HEK293 (cell line): Measurements from ENCODE around the gene CPEB4.

ENCODE experiments used
- AEBP2 ChIP-seq: fragments of 450-650 bp; formaldehyde crosslinking; IDR thresholded peaks from 2 replicates; pipeline ENCODE4 v1.5.1; 2016; ENCODE audit warnings: missing biosample characterization, missing genetic modification characterization, borderline replicate concordance
- GLI2 ChIP-seq: fragments of 450-650 bp; formaldehyde crosslinking; IDR thresholded peaks from 2 replicates; pipeline ENCODE4; 2017; ENCODE audit warnings: missing biosample characterization, missing genetic modification characterization, low read depth, borderline replicate concordance
- IKZF3 ChIP-seq: fragments of 450-650 bp; IDR thresholded peaks from 2 replicates; pipeline ENCODE4 v1.5.0; 2018; ENCODE audit warnings: missing biosample characterization, mild to moderate bottlenecking, missing genetic modification characterization, moderate library complexity
- KLF10 ChIP-seq: fragments of 450-650 bp; IDR thresholded peaks from 2 replicates; pipeline ENCODE4 v1.5.1; 2018; ENCODE audit warnings: missing biosample characterization, mild to moderate bottlenecking, missing genetic modification characterization
- SCRT1 ChIP-seq: fragments of 450-650 bp; formaldehyde crosslinking; IDR thresholded peaks from 2 replicates; pipeline ENCODE4 v1.5.1; 2016; ENCODE audit warnings: missing biosample characterization, missing genetic modification characterization, borderline replicate concordance
- SP2 ChIP-seq: fragments of 450-650 bp; formaldehyde crosslinking; IDR thresholded peaks from 2 replicates; pipeline ENCODE4 v1.5.1; 2016; ENCODE audit warnings: missing biosample characterization, missing genetic modification characterization
- ZBTB17 ChIP-seq: fragments of 450-650 bp; formaldehyde crosslinking; IDR thresholded peaks from 2 replicates; pipeline ENCODE4 v1.5.1; 2016; ENCODE audit warnings: missing biosample characterization, missing genetic modification characterization
- ZBTB8A ChIP-seq: fragments of 450-650 bp; formaldehyde crosslinking; IDR thresholded peaks from 2 replicates; pipeline ENCODE4 v1.5.1; 2016; ENCODE audit warnings: missing biosample characterization, missing genetic modification characterization
- ZFP37 ChIP-seq: fragments of 450-650 bp; formaldehyde crosslinking; IDR thresholded peaks from 2 replicates; pipeline ENCODE4 v1.5.1; 2016; ENCODE audit warnings: missing biosample characterization, missing genetic modification characterization
- ZNF2 ChIP-seq: fragments of 450-650 bp; formaldehyde crosslinking; IDR thresholded peaks from 2 replicates; pipeline ENCODE4 v1.5.1; 2016; ENCODE audit warnings: missing biosample characterization, missing genetic modification characterization
- ZNF354C ChIP-seq: fragments of 450-650 bp; formaldehyde crosslinking; IDR thresholded peaks from 2 replicates; pipeline ENCODE4 v1.5.1; 2016; ENCODE audit warnings: missing biosample characterization, missing genetic modification characterization, low read depth, borderline replicate concordance
- ZNF366 ChIP-seq: fragments of 450-650 bp; formaldehyde crosslinking; conservative IDR thresholded peaks from 2 replicates; pipeline ENCODE4 v1.5.1; 2016; ENCODE audit warnings: missing biosample characterization, missing genetic modification characterization
- ZNF391 ChIP-seq: fragments of 450-650 bp; formaldehyde crosslinking; IDR thresholded peaks from 2 replicates; pipeline ENCODE4 v1.5.1; 2016; ENCODE audit warnings: low read depth, missing biosample characterization, missing genetic modification characterization, borderline replicate concordance
- ZNF510 ChIP-seq: fragments of 450-650 bp; formaldehyde crosslinking; IDR thresholded peaks from 2 replicates; pipeline ENCODE4 v1.5.1; 2018; ENCODE audit warnings: mild to moderate bottlenecking, missing genetic modification characterization, missing biosample characterization; ENCODE audit not compliant: insufficient replicate concordance
- ZNF660 ChIP-seq: fragments of 450-650 bp; IDR thresholded peaks from 2 replicates; pipeline ENCODE4 v1.5.1; 2018; ENCODE audit warnings: missing biosample characterization, mild to moderate bottlenecking, missing genetic modification characterization
- ZNF747 ChIP-seq: fragments of 450-650 bp; formaldehyde crosslinking; IDR thresholded peaks from 2 replicates; pipeline ENCODE4 v1.5.1; 2016; ENCODE audit warnings: missing biosample characterization, missing genetic modification characterization
- TF ChIP-seq, protein P1 (sequence below): fragments of 450-650 bp; formaldehyde crosslinking; IDR thresholded peaks from 2 replicates; pipeline ENCODE4 v1.5.1; 2016; ENCODE audit warnings: missing biosample characterization, missing genetic modification characterization
- TF ChIP-seq, protein P2 (sequence below): fragments of 450-650 bp; formaldehyde crosslinking; IDR thresholded peaks from 2 replicates; pipeline ENCODE4 v1.5.1; 2016; ENCODE audit warnings: missing biosample characterization, missing genetic modification characterization
- TF ChIP-seq, protein P3 (sequence below): fragments of 450-650 bp; formaldehyde crosslinking; IDR thresholded peaks from 2 replicates; pipeline ENCODE4 v1.5.1; 2017; ENCODE audit warnings: missing biosample characterization, missing genetic modification characterization
- TF ChIP-seq, protein P4 (sequence below): fragments of 450-650 bp; formaldehyde crosslinking; IDR thresholded peaks from 2 replicates; pipeline ENCODE4 v1.5.1; 2016; ENCODE audit warnings: missing biosample characterization, missing genetic modification characterization, borderline replicate concordance
- TF ChIP-seq, protein P5 (sequence below): fragments of 450-650 bp; formaldehyde crosslinking; IDR thresholded peaks from 2 replicates; pipeline ENCODE4 v1.5.1; 2016; ENCODE audit warnings: missing biosample characterization, missing genetic modification characterization

CPEB4 gene

GRCh38 chr5:173972925-173973615, 84.9 kb downstream of the CPEB4 start (continued):
- TF ChIP-seq, protein P1, sequence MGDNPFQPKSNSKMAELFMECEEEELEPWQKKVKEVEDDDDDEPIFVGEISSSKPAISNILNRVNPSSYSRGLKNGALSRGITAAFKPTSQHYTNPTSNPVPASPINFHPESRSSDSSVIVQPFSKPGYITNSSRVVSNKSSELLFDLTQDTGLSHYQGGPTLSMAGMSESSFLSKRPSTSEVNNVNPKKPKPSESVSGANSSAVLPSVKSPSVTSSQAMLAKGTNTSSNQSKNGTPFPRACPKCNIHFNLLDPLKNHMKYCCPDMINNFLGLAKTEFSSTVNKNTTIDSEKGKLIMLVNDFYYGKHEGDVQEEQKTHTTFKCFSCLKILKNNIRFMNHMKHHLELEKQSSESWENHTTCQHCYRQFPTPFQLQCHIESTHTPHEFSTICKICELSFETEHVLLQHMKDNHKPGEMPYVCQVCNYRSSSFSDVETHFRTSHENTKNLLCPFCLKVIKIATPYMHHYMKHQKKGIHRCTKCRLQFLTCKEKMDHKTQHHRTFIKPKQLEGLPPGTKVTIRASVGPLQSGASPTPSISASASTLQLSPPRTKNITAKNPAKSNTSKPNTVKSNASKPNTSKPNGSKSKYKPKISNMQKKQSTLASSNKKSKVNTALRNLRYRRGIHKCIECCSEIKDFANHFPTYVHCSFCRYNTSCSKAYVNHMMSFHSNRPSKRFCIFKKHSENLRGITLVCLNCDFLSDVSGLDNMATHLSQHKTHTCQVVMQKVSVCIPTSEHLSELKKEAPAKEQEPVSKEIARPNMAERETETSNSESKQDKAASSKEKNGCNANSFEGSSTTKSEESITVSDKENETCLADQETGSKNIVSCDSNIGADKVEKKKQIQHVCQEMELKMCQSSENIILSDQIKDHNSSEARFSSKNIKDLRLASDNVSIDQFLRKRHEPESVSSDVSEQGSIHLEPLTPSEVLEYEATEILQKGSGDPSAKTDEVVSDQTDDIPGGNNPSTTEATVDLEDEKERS (tag by site-specific recombination), result 0 out of 2 replicates have a peak, but pooled peaks have one; percentile 8
- TF ChIP-seq ZNF391 (peak; percentile 76; the same call in 1 of the 2 replicates), ZBTB17 (tag by site-specific recombination) (peak; percentile 95), IKZF3 (peak; percentile 73; the same call in 1 of the 2 replicates), ZFP37 (peak; percentile 63; the same call in 1 of the 2 replicates), ZBTB8A (tag by site-specific recombination) (0 out of 2 replicates have a peak, but pooled peaks have one; percentile 14), ZNF354C (tag by site-specific recombination) (no peak), KLF10 (tag by site-specific recombination) (no peak), ZNF2 (tag by site-specific recombination) (peak; percentile 61; the same call in 1 of the 2 replicates), ZNF747 (tag by site-specific recombination) (no peak), ZNF660 (tag by site-specific recombination) (peak; percentile 81), ZNF366 (peak; percentile 57), GLI2 (tag by site-specific recombination) (no peak), SP2 (tag by site-specific recombination) (no peak), ZNF510 (tag by site-specific recombination) (no peak), AEBP2 (tag by site-specific recombination) (no peak), SCRT1 (tag by site-specific recombination) (no peak)
- TF ChIP-seq, protein P2, sequence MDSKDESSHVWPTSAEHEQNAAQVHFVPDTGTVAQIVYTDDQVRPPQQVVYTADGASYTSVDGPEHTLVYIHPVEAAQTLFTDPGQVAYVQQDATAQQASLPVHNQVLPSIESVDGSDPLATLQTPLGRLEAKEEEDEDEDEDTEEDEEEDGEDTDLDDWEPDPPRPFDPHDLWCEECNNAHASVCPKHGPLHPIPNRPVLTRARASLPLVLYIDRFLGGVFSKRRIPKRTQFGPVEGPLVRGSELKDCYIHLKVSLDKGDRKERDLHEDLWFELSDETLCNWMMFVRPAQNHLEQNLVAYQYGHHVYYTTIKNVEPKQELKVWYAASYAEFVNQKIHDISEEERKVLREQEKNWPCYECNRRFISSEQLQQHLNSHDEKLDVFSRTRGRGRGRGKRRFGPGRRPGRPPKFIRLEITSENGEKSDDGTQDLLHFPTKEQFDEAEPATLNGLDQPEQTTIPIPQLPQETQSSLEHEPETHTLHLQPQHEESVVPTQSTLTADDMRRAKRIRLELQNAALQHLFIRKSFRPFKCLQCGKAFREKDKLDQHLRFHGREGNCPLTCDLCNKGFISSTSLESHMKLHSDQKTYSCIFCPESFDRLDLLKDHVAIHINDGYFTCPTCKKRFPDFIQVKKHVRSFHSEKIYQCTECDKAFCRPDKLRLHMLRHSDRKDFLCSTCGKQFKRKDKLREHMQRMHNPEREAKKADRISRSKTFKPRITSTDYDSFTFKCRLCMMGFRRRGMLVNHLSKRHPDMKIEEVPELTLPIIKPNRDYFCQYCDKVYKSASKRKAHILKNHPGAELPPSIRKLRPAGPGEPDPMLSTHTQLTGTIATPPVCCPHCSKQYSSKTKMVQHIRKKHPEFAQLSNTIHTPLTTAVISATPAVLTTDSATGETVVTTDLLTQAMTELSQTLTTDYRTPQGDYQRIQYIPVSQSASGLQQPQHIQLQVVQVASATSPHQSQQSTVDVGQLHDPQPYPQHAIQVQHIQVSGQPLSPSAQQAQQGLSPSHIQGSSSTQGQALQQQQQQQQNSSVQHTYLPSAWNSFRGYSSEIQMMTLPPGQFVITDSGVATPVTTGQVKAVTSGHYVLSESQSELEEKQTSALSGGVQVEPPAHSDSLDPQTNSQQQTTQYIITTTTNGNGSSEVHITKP (tag by site-specific recombination), result peak; percentile 75
- TF ChIP-seq, protein P3, sequence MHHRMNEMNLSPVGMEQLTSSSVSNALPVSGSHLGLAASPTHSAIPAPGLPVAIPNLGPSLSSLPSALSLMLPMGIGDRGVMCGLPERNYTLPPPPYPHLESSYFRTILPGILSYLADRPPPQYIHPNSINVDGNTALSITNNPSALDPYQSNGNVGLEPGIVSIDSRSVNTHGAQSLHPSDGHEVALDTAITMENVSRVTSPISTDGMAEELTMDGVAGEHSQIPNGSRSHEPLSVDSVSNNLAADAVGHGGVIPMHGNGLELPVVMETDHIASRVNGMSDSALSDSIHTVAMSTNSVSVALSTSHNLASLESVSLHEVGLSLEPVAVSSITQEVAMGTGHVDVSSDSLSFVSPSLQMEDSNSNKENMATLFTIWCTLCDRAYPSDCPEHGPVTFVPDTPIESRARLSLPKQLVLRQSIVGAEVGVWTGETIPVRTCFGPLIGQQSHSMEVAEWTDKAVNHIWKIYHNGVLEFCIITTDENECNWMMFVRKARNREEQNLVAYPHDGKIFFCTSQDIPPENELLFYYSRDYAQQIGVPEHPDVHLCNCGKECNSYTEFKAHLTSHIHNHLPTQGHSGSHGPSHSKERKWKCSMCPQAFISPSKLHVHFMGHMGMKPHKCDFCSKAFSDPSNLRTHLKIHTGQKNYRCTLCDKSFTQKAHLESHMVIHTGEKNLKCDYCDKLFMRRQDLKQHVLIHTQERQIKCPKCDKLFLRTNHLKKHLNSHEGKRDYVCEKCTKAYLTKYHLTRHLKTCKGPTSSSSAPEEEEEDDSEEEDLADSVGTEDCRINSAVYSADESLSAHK, result peak; percentile 5; the same call in 1 of the 2 replicates
- TF ChIP-seq, protein P4, sequence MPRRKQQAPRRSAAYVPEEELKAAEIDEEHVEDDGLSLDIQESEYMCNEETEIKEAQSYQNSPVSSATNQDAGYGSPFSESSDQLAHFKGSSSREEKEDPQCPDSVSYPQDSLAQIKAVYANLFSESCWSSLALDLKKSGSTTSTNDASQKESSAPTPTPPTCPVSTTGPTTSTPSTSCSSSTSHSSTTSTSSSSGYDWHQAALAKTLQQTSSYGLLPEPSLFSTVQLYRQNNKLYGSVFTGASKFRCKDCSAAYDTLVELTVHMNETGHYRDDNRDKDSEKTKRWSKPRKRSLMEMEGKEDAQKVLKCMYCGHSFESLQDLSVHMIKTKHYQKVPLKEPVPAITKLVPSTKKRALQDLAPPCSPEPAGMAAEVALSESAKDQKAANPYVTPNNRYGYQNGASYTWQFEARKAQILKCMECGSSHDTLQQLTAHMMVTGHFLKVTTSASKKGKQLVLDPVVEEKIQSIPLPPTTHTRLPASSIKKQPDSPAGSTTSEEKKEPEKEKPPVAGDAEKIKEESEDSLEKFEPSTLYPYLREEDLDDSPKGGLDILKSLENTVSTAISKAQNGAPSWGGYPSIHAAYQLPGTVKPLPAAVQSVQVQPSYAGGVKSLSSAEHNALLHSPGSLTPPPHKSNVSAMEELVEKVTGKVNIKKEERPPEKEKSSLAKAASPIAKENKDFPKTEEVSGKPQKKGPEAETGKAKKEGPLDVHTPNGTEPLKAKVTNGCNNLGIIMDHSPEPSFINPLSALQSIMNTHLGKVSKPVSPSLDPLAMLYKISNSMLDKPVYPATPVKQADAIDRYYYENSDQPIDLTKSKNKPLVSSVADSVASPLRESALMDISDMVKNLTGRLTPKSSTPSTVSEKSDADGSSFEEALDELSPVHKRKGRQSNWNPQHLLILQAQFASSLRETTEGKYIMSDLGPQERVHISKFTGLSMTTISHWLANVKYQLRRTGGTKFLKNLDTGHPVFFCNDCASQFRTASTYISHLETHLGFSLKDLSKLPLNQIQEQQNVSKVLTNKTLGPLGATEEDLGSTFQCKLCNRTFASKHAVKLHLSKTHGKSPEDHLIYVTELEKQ, result no peak
- TF ChIP-seq, protein P5, sequence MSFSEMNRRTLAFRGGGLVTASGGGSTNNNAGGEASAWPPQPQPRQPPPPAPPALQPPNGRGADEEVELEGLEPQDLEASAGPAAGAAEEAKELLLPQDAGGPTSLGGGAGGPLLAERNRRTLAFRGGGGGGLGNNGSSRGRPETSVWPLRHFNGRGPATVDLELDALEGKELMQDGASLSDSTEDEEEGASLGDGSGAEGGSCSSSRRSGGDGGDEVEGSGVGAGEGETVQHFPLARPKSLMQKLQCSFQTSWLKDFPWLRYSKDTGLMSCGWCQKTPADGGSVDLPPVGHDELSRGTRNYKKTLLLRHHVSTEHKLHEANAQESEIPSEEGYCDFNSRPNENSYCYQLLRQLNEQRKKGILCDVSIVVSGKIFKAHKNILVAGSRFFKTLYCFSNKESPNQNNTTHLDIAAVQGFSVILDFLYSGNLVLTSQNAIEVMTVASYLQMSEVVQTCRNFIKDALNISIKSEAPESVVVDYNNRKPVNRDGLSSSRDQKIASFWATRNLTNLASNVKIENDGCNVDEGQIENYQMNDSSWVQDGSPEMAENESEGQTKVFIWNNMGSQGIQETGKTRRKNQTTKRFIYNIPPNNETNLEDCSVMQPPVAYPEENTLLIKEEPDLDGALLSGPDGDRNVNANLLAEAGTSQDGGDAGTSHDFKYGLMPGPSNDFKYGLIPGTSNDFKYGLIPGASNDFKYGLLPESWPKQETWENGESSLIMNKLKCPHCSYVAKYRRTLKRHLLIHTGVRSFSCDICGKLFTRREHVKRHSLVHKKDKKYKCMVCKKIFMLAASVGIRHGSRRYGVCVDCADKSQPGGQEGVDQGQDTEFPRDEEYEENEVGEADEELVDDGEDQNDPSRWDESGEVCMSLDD (tag by site-specific recombination), result peak; percentile 56; the same call in 1 of the 2 replicates
